K562 treated with DMSO at 1 percent for 12 hours (cell line): Measurements from ENCODE around the gene TMSB15B. TPM values are rescaled to one million over a fixed set of nuclear protein-coding genes. Genes with fewer than 3 reads are reported as not detected.

Experiments used
- total RNA-seq: library from RNA; unstranded; fragments of 300-600 nt; gene quantifications from 2 replicates; pipeline ENCODE4 v1.2.3, GENCODE V29; 2022; ENCODE audit not compliant: insufficient read depth

Gene TMSB15B
- not detected in 2 replicates for total RNA-seq

GRCh38 chrX:103962411-103963278 lies at the start of gene TMSB15B:
Gene TMSB15B, plus strand, starts transcription at chrX:103962627.

GRCh38 chrX:104013606-104014005 lies 51.2 kb downstream of the TMSB15B start, which contains the start of gene H2BW1:
Gene H2BW1, minus strand, starts transcription at chrX:104013708. Its CDS starts 132 bp downstream, at chrX:104013576.

Other genes starting within 250 kb of the TMSB15B start
- not detected in 2 replicates for gene PLP1, start 185.8 kb upstream of the TMSB15B start, total RNA-seq
- not detected in 2 replicates for gene RAB9B, start 130.4 kb upstream of the TMSB15B start, total RNA-seq
- not detected in 2 replicates for gene H2BW1, start 51.1 kb downstream of the TMSB15B start, total RNA-seq
- gene H2BW2, start 77.3 kb downstream of the TMSB15B start, total RNA-seq, result not detected in 2 replicates
- gene TMSB15C, start 113.6 kb downstream of the TMSB15B start, total RNA-seq, result not detected in 2 replicates
- not detected in 2 replicates for gene ZCCHC18, start 149.9 kb downstream of the TMSB15B start, total RNA-seq
- 3.1 and 5.2 TPM in 2 replicates for gene SLC25A53, start 194.4 kb downstream of the TMSB15B start, total RNA-seq
- 3.9 and 14.7 TPM in 2 replicates for gene FAM199X, start 203.8 kb downstream of the TMSB15B start, total RNA-seq